Raji (cell line): ENCODE measurements around the gene NDUFA13.

Experiments used
- POLR2A ChIP-seq: IDR thresholded peaks from 2 replicates; pipeline ENCODE4 v1.6.1; 2011; ENCODE audit warnings: low read depth, low read length, control low read depth; ENCODE audit not compliant: insufficient read depth

NDUFA13 gene

GRCh38 chr19:19543101-19543500 is 27.1 kb downstream of the NDUFA13 start:
- TF ChIP-seq POLR2A: no peak

- no peak for TF ChIP-seq POLR2A
These were observed 27.6 kb downstream of the NDUFA13 start for GRCh38 chr19:19543640-19544039.

- TF ChIP-seq POLR2A: no peak
These were observed 28.4 kb downstream of the NDUFA13 start for GRCh38 chr19:19544257-19544953.

- no peak for TF ChIP-seq POLR2A
These were observed 29.0 kb downstream of the NDUFA13 start for GRCh38 chr19:19544954-19545591.

- TF ChIP-seq POLR2A: no peak
These were observed 29.7 kb downstream of the NDUFA13 start for GRCh38 chr19:19545707-19546106.

GRCh38 chr19:19546751-19547162 is 30.7 kb downstream of the NDUFA13 start:
- TF ChIP-seq POLR2A: no peak

GRCh38 chr19:19547674-19548336 is 31.8 kb downstream of the NDUFA13 start:
- no peak for TF ChIP-seq POLR2A

GRCh38 chr19:19548915-19549759 is 33.1 kb downstream of the NDUFA13 start:
- TF ChIP-seq POLR2A: no peak

GRCh38 chr19:19549804-19550464 is 33.9 kb downstream of the NDUFA13 start:
- no peak for TF ChIP-seq POLR2A

- no peak for TF ChIP-seq POLR2A
These were observed 34.5 kb downstream of the NDUFA13 start for GRCh38 chr19:19550485-19550929.

GRCh38 chr19:19550972-19551852 is 35.2 kb downstream of the NDUFA13 start:
- TF ChIP-seq POLR2A: no peak

- TF ChIP-seq POLR2A: no peak
These were observed 35.8 kb downstream of the NDUFA13 start for GRCh38 chr19:19551853-19552192.

- no peak for TF ChIP-seq POLR2A
These were observed 36.8 kb downstream of the NDUFA13 start for GRCh38 chr19:19552798-19553197.

GRCh38 chr19:19553670-19554069 is 37.6 kb downstream of the NDUFA13 start:
- TF ChIP-seq POLR2A: no peak
